Suprapubic skin (tissue), 4 donors: ENCODE data around the gene HOXC10. TPM values are rescaled to one million over a fixed set of nuclear protein-coding genes. Genes with fewer than 3 reads are reported as not detected.
A peak's percentile ranks its signal among the peaks of the same experiment; 100 is the strongest.

Experiments
- DNase-seq, 2 donors: peaks; one replicate each; pipeline ENCODE4 v3.0.0-alpha.2; 2019; ENCODE audit warnings: low spot score in 2 of 2
- H3K27ac ChIP-seq: fragments of 200-600 bp; sonication (generic); one replicate; pipeline ENCODE4 v1.5.1; 2019
- H3K27me3 ChIP-seq: fragments of 200-600 bp; sonication (generic); one replicate; pipeline ENCODE4 v1.5.1; 2019
- H3K36me3 ChIP-seq: fragments of 200-600 bp; sonication (generic); one replicate; pipeline ENCODE4 v1.5.1; 2019
- H3K4me1 ChIP-seq: fragments of 200-600 bp; sonication (generic); one replicate; pipeline ENCODE4 v1.5.1; 2019
- H3K4me3 ChIP-seq: fragments of 200-600 bp; sonication (generic); one replicate; pipeline ENCODE4 v1.5.1; 2019; ENCODE audit warnings: mild to moderate bottlenecking
- H3K9me3 ChIP-seq: fragments of 200-600 bp; sonication (generic); one replicate; pipeline ENCODE4 v1.5.1; 2019
- CTCF ChIP-seq, 2 donors: fragments of 200-600 bp in 1 of 2; fragments of 450-650 bp in 1 of 2; sonication (generic) in 1 of 2; IDR thresholded peaks; one replicate each; pipeline ENCODE4 v1.5.1; 2016 to 2019; ENCODE audit warnings: antibody characterized with exemption in 2 of 2, mild to moderate bottlenecking in 1 of 2, moderate library complexity in 1 of 2
- EP300 ChIP-seq: sonication (generic); formaldehyde crosslinking; IDR thresholded peaks from one replicate; pipeline ENCODE4 v1.6.1; 2017; ENCODE audit warnings: antibody characterized with exemption
- POLR2A ChIP-seq, 2 donors: fragments of 450-650 bp; IDR thresholded peaks; one replicate each; pipeline ENCODE4 v1.6.1; 2017; ENCODE audit warnings: antibody characterized with exemption in 2 of 2, mild to moderate bottlenecking in 2 of 2, moderate library complexity in 2 of 2
- POLR2AphosphoS5 ChIP-seq, 3 donors: sonication (generic); formaldehyde crosslinking; IDR thresholded peaks; one replicate each; pipeline ENCODE4 v1.6.1; 2017; ENCODE audit warnings: antibody characterized with exemption in 3 of 3
- WGBS: methylation state at CpG from one replicate; pipeline ENCODE4 v1.1.5; 2018; 5-methylcytosine and 5-hydroxymethylcytosine counted together
- total RNA-seq, 4 donors: library from RNA; depleted of rRNA; stranded (reverse); fragments of >200 nt; gene quantifications; one replicate each; pipeline ENCODE4 v1.1.0, GENCODE V29; 2016

Gene HOXC10
- total RNA-seq, 4 donors from 2014 or later: 8.8 to 24.7 (median 13.3) TPM

GRCh38 chr12:53959314-53959713 lies 25.6 kb upstream of the HOXC10 start:
- Histone ChIP-seq H3K27me3 (peaks cover 98% of the 10 kb centered on the region), H3K27ac (no peak overlapping the region), H3K4me3 (no peak overlapping the region), H3K9me3 (no peaks in the 10 kb centered on the region), H3K4me1 (peaks cover 36% of the 10 kb centered on the region), H3K36me3 (no peaks in the 10 kb centered on the region)
- 72% methylated on average over 4 of the region's 4 CpGs for WGBS
- TF ChIP-seq EP300 (no peak), CTCF (IDR thresholded peaks at IDR 0.05) (no peak), POLR2A (IDR thresholded peaks at IDR 0.05) (no peak), POLR2AphosphoS5 (IDR thresholded peaks at IDR 0.05) (no peak)
- no peak for DNase-seq

- Histone ChIP-seq H3K27me3 (peaks cover 97% of the 10 kb centered on the region), H3K4me3 (no peak overlapping the region), H3K36me3 (no peaks in the 10 kb centered on the region), H3K27ac (no peak overlapping the region), H3K4me1 (peaks cover 25% of the 10 kb centered on the region), H3K9me3 (no peaks in the 10 kb centered on the region)
- DNase-seq: no peak
- 55% methylated on average over 39 of the region's 39 CpGs for WGBS
- no peak for TF ChIP-seq POLR2AphosphoS5 (IDR thresholded peaks at IDR 0.05)
- TF ChIP-seq EP300: no peak
- no peak for TF ChIP-seq POLR2A (IDR thresholded peaks at IDR 0.05)
- TF ChIP-seq CTCF (IDR thresholded peaks at IDR 0.05): no peak
These were observed 24.5 kb upstream of the HOXC10 start for GRCh38 chr12:53960187-53961024.

GRCh38 chr12:53961025-53961761 lies 23.8 kb upstream of the HOXC10 start:
- Histone ChIP-seq H3K4me3 (no peak overlapping the region), H3K36me3 (no peaks in the 10 kb centered on the region), H3K27ac (no peak overlapping the region), H3K4me1 (peaks cover 21% of the 10 kb centered on the region), H3K9me3 (no peaks in the 10 kb centered on the region), H3K27me3 (peaks cover 97% of the 10 kb centered on the region)
- WGBS: 42% methylated on average over 40 of the region's 72 CpGs
- TF ChIP-seq EP300: no peak
- TF ChIP-seq POLR2AphosphoS5 (IDR thresholded peaks at IDR 0.05): no peak
- no peak for TF ChIP-seq POLR2A (IDR thresholded peaks at IDR 0.05)
- TF ChIP-seq CTCF (IDR thresholded peaks at IDR 0.05): no peak
- peak in 1 of 2 donors; percentile 63 for DNase-seq

DNA sequence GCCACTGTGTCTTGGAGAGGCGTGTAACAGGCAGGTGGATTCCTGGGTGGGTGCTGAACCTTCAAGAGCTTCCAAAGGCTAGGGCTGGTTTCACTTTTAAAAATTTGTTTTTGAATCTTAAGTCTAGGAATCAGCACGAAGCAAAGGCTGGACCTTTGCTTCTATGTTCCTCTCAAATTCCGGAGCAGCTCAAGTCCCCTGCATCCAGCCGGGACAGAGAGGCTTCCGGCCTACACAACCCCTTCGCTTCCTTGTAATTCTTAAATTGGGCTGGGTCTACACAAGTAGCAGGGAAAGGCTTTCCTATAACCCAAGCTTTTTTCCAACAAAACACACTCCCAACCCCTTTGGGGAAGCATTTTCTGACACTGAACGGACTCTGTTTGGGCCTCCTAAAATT lies 21.9 kb upstream of the HOXC10 start:
- no peak overlapping the region for H3K4me3 ChIP-seq
- no peaks in the 10 kb centered on the region for H3K9me3 ChIP-seq
- H3K36me3 ChIP-seq: no peaks in the 10 kb centered on the region
- no peak overlapping the region for H3K27ac ChIP-seq
- H3K27me3 ChIP-seq: peaks cover 93% of the 10 kb centered on the region
- H3K4me1 ChIP-seq: peaks cover 9% of the 10 kb centered on the region
- TF ChIP-seq POLR2AphosphoS5 (IDR thresholded peaks at IDR 0.05): no peak
- no peak for TF ChIP-seq EP300
- TF ChIP-seq POLR2A (IDR thresholded peaks at IDR 0.05): no peak
- TF ChIP-seq CTCF (IDR thresholded peaks at IDR 0.05): no peak
- no peak for DNase-seq
- WGBS: 50% methylated on average over 7 of the region's 7 CpGs
